HG03064 (cell line): Measurements from ENCODE around the gene CA12.
"Not testable (repeated sequence)": the region's sequence is repeated elsewhere in the genome, so short reads cannot be mapped to it uniquely, and the experiment has no call there.

Experiments used
- ATAC-seq: cut with Tn5 transposase; IDR thresholded peaks from one replicate; pipeline ENCODE4 v1.9.1; 2021; ENCODE audit warnings: low read depth; ENCODE audit not compliant: unreplicated experiment

Gene CA12

DNA sequence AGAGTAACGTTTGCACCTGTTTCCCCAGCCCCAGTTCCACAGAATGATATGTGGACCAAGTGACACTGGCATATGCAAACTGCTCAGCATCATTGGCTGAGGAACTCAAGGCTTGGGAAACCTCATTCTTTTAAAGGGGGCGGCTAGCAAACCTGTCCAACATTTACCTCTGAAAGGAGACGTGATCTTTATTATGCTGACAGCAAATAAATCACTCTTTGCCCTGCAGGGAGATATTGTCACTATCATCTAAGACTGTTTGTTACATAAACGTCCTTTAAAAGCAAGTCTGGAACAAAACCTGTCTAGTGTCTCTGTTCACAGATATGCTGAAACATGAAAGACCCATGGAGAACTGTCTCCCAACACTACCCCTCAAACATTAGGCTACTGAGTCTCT, 21.5 kb downstream of the CA12 start:
- ATAC-seq, result no peak

DNA sequence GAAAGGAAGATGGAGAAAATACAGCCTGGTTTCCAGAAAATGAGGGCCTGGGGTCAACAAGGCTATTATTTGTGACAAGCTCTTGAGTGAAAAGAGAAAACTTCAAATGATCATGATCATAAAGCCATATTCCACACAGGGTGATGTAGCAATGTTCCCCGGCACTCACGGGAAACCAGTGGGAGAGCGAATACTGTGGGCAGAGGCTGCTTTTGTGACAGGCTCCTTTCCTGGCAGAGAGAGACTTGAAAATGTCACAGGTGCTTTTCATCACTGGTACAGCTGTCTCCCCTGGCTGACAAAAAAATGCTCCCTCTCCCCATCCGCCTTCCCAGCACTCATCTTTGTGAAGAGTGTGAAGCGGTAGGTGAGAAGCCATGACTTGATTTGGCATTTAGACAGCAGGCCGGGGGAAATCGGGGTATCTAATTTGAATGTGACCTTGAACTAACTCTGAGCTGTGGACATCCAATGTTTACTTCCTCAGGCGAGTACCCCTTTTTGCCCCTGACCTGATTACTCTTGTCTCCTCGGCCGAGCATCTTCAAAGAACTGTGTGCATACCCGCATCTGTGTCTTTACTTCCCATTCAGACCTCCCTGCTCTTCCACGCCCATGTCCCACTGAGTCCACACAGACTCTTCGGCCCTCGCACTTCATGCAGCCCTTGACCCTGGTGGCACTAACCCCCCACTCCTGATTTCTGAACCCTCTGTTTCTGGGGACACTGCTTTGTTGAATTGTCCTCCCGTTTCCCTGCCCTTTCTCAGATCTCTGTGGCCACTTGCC, 23.2 kb downstream of the CA12 start:
- ATAC-seq, result no peak

DNA sequence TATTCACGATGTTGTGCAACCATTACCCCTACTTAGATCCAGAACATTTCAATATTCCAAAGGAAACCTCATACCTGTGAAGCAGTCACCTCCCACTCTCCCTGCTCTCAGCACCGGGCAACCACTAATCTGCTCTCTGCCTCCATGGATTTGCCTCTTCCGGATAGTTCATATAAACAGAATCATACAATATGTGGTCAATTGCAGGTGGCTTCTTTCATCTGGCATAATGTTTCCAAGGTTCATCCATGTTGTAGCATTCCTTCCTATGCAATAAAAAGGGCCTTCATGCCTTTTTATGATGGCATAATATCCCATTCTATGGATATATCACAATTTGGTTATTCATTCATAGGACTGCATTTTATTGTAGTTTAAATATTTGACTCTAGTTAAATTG, 23.9 kb downstream of the CA12 start:
- no peak for ATAC-seq

DNA sequence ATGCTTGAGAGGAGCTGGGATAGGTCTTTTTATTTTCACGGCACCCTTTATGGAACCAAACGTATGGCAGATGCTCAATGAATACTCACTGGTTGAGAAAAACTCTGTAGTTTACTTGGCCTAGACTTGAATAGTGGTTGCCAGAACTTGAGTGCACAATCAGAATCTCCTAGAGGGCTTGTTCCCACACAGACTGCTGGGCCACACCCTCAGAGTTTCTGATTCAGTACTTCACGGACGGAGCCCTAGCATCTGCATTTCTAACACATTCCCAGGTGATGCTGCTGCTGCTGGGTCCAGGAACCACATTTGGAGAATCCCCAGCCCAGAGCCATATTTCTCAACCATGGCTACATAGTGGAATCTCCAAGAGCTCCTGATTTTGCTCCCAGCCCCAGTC, 24.6 kb downstream of the CA12 start:
- ATAC-seq, result no peak

DNA sequence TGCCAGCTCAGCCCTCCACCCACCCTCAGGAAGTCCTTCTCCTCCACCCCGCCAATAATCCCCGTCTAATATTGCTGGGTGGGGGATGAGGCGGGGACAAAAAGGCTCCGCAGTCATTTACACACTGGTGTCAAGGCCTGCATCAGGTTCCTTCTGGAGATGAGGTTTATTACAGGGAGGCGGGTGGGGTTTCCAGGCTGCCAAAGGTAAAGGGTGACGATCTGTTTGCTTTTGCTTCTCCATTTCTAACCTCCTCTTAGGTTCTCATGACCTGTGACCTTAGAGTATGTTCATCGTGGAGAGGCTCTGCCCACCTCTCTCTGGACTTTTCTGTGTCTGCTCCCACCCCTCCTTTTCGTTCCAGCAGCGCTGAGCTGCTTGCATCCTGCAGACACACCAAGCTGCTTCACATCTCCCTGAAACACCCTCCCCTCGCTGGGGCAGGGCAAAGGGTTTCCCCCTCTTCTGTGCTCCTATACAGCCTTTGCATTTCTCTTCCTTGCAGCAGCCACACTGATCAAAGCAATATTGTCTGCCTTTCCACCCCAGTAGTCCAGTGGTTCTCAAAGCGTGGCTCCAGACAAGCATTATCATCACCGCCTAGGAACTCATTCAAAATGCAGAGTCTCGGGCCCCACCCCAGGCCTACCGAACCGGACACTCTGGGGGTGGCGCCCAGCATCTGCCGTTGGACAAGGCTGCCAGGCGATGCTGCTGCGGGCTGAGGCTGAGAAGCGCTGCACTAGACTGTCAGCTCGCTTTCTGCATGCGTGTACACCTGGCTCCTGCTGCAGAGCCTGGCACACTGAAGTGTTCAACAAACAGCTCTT, 26.6 kb downstream of the CA12 start:
- ATAC-seq, result no peak

DNA sequence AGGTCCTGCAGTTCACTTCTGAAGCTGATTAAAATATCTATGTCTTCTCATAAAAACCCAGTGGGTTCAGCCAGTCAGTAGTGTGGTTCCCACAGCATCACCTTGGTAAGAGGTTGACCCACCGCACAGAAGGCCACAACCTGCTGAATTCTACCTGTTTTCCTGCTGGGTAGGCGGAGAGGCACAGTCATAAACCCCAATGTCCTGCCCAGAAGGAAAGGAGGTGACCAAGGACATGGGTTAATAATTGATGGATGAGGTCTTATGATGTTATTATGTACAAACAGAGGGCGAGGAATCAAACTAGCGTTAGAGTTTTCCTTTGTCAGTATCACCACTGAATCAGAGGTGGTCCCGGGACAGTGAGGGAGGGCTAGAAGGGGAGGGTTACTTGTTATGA, 27.8 kb downstream of the CA12 start:
- ATAC-seq, result no peak

DNA sequence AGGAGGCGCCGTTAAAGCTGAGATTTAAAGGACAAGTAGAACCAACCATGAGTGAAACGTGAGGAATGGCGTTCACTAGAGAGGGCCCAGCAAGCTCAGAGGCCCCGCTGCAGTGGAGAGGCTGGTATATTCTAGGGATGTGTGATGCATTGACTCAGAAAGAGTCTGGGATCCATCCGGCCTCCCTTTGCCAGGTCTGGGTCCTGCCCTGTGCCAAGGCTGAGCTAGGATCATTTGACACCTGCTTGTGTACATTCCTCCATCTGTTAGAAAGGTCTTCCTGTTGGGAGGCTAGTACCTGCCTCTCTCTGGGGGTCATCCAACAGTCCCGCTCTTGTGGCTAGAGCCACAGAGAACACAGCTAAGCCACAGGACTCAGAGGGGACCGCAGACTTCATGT, 28.4 kb downstream of the CA12 start:
- ATAC-seq, result no peak

DNA sequence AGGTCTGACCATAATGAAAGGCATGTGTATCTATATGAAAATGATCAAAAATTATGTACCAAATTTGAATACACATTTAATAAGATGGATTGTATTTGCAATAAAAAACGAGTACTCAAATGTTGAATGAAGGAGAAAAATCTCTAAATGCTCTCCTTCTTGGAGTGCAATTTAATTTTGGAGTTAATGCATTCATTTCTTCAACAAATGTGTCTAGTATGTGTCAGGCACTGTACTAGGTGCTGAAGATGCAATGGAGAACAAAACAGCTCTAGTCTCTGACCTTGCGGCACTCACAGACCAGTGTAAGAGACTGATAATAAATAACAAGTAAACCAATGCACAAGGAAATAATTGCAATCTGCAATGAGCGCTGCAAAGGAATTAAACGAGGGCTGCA, 28.8 kb downstream of the CA12 start:
- ATAC-seq, result no peak

DNA sequence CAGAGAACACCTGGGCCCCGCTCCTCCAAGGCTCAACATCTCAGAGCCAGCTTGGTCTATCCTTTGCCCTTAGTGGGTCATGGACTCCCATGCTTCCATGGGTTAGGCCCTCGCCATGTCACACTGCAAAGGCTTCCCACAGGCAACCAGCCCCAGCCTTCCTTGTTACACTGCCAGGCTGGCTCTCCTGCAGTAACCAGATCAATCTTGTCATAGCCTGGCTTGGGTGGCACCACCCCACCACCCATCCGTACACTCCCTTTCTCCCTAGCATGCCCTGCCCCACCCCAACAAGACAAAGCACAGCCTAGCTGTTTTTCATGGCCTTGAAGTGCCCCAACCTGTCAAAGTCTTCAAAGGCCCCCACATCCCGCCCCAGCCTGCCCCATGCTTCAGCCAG, 30.5 kb downstream of the CA12 start:
- no peak for ATAC-seq

DNA sequence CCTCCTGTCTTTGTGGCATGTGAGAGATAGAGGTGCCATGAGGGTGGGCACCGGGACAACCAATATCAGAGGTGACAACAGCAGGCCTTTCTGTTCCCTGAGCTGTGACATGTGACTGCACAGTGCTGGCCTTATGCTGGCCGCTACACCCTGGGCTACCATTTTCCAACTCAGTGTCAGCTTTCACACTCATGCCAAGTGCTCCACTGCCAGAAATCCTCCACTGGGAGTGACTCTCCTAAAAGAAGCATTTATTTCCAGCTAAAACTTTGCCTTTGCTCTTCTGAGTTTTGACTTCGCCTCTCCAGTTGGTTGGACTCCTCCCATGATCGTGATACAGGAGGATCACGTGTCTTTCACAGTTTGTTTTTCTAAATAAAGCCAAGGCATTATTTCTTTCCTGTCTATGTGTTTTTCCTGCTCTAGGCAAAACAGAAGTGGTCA, 31.4 kb downstream of the CA12 start:
- no peak for ATAC-seq

DNA sequence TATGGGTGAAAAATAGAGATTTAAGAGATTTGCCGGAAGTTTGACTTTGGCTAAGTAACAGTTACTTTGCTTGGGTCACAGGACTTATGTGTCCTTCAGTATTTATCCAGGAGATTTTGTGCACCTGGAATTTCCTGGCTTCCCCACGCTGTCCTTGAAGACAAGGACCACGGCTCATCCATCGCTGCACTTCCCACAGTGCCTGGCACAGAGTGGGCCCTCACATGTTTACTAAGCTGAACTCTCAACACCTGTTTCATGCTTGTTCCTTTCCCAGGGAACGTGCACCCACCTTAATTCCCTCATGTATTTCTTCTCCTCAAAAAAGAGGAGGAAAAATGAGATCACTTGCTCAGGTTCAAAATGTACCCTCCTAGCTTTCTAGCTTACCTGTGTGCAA, 32.0 kb downstream of the CA12 start:
- no peak for ATAC-seq

DNA sequence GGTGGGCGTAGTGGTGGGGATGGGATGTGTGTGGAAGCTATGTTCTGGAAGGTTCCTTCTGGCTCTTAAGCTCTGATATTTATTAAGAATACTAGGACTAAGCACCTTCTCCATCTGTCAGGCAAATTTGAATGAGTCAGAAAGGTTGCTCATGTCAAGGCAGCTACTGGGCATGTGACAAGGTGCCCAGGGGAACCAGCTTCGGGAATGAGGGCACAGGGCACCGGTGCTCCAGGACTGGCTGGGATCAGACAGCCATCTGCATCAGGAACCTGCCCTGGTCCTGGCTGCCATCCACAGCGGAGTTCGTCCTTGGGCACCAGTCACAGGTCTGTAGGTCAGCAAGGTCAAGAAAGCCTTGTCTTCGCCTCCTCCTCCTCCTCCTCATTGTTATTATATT, 32.5 kb downstream of the CA12 start:
- no peak for ATAC-seq

DNA sequence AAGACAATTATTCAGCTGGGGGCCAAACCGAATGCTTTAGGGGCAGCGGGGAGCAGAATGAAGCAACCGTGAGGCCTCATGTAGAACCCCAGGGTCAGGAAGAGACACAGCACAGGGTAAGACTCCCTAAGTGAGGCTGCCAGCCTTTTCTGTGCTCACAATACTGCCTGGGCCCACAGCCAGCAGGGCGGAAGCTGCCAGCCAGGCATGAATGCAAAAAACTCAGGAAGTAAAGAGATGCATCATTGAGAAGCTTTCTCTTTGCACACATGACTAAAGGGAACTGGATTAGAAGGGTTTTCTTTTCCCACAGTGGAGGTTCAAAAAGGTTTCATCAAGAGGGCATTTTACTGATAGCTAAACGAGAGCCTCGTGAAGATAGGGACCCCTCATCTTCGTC, 33.3 kb downstream of the CA12 start:
- ATAC-seq, result no peak

DNA sequence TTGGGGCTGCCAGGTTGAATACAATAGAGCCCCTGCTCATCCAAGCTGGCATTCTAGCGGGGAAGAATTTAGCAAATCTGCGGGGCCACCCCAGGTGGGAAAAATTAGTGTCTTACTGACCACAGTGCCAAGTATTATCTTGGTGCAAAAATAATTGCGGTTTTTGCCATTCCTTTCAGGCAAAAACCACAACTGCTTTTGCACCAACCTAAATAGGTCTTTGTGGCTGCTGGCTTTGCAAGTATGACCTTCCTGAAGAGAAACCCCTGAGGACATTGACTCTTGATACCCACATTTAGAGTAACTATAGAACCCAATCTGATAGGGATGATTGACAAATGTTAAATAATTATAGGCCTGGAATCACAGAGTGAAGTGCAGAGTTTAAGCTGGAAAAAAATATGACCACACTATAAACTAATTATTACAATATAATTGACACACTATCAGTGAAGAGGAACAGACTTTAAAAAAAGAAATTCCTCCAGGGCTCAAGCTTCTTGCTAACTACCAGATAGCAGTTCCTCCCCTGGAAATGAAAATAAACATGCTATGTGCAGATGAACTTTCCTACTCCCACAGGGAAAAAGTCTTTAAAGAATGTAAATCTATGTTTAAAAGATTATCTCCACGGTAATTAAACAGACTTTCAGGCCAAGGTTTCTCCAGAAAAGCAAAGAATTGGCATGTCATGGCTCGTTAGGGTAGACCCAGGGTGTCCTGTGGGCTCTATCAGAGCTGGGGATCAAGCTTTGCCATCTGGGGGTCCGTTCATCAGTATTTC, 34.4 kb downstream of the CA12 start:
- no peak for ATAC-seq

DNA sequence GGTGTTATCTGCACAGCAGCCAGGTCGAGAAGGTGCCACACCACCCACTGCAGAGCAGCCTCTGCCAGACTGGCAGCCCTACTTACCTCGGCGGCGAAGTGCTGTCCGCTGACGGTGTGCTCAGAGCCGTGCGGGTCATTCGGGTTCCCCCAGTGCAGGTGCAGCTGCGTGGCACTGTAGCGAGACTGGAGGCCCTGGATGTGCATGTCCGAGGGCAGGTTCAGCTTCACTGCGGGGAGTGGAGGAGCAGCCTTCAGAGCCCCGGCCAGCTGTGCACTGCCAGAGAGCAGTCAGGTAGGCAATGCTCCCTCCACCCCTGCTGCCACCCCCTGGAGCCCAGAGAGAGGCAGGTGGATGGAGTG, 36.3 kb downstream of the CA12 start:
- no peak for ATAC-seq

DNA sequence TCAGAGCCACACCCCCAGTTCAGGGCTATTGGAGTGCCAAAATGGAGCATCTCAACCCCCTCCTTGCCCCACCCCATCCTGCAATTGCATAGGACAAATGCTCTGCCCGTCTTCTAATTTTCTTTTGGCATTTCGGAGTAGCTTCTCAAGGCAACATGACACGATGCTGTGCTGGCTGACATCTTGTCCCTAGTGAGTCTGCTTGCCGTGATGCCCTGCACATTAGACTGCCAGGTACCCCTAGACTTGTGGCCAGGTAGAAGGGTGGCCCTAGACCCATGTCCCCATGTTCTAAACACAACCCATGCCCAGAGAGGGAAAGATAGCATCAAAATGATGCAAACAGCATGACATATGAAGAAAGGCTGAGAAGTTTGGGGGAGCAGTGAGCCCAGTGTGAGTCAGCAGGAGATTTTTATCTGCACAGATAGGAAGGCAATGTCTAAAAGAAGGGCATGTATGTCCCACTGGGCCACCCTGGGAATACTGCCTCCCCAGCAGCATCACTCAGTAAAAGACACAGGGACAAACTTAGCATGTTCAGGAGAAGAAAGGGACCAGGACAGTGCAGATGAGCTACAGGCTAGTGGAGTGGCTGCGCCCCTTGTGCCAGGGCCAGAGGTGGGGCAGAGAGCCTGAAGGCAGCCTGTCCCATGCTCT, 36.8 kb downstream of the CA12 start:
- ATAC-seq, result no peak

DNA sequence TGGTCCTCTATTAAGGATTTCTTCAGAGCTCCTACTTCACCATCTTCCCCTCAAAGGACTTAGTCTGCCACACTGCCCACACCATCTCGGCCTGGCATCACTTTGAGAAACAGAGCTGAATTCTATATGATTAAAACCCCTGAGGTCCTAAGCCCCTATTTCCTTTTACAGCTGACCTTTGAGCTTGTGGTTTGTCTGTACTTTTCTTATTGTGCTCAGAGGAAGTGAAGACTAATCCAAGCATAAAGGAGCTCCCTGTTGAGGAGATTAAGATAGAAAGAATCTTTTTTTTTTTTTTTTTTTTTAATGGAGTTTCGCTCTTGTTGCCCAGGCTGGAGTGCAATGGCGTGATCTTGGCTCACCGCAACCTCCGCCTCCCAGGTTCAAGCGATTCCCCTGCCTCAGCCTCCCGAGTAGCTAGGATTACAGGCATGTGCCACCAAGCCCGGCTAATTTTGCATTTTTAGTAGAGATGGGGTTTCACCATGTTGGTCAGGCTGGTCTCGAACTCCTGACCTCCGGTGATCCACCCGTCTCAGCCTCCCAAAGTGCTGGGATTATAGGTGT, 38.6 kb downstream of the CA12 start:
- not testable (repeated sequence) for ATAC-seq

DNA sequence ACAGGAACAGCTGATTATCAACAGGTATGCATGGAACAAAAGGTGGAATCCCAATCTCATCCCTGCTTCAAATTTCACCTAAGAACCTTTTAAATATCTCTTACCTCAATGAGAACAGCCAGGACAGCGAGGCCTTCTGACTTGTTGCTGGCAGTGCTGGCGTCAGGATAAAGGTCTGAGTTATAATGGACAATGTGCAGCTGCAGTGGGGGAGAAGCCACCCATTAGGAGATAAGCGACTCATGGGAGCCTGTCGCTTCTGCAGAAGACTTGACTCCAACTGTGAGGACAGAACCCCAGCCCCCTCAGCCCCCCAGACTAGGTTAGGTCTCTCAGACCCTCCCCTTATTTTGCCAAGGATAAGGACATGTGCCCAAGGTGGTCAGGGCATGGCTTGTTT, 39.7 kb downstream of the CA12 start:
- no peak for ATAC-seq

DNA sequence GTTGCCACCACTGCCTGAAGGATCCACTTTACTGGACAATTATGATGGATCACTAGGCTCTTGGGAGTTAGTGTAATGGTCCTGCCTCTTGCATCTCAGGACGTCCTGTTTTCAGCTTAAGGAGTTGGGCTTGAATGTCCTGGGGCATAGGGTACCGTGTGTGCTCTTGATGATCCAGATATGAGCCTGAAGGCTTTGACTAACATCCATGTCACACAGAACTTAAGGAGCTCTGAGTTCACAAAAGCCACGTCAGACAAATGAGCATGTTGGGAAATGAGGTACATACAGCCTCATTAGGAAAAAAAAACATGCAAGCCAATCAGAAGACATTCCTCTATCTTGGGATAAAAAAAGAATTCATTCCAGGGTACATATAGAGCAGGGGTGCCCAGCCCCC, 40.8 kb downstream of the CA12 start:
- ATAC-seq, result no peak

DNA sequence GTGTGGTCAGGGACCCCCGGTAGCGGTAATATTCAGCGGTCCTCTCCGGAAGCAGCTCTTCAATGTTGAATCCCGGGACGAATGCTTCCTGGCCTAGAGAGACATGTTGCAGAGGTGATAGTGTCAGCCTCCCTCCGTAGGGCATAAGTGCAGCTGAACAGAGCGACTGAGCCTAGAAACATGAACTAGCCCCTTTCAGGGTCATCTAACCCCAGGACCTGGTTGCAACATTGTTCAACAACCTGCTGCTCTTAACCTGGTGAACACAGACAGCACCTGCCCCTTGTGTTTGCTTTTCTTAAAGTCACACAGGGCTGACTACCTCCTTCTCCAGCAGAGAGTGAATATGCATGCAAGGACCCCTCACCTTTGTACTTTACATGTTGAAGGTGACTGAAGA, 41.3 kb downstream of the CA12 start:
- no peak for ATAC-seq
